Epidermal melanocyte (primary cell): ENCODE data around the gene CHCHD10.
"Not testable (repeated sequence)": the region's sequence is repeated elsewhere in the genome, so short reads cannot be mapped to it uniquely, and the experiment has no call there.

Experiments used
- DNase-seq: peaks from one replicate; pipeline ENCODE4 v3.0.0; 2011; ENCODE audit warnings: low spot score; ENCODE audit not compliant: insufficient read length

Gene CHCHD10

DNA sequence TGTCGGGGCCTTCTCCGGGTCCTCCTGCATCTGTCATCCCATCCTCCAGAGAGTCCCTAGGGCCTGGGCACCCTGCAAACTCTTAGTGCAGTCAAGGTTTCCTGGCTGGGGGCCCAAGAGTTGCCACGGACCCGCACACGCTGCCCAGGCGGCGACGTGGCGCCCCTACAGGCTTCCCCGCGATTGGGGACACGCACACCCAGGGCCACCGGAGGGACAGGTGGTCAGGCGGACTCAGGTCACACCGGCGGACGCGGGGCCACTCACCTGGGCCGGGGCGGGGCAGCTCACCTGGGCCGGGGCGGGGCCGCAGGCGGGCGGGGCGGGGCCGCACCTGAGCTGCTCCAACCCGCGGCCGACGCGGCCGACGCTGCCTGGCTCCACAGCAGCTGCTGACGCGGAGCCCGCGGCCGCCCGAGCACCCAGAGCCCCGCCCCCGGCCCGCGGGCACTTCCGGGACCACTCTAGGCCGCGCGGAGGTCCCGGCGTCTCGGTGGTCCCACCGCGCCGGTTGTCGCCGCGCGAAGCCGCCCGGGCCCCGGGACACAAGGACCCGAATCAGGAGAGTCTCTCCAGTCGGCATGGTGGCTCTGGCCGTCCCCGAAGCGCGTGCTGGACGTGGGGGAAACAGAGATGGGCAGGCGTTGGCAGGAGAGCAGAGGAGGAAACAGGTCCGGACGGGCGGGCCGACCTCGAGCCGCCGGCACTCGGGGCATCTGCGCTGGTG lies 16.9 kb downstream of the CHCHD10 start, which contains the start of gene ZNF70:
TSS of gene ZNF70 (minus strand) at position 399 of the 727 bp plus-strand sequence. CDS start 5,972 bp downstream, outside the sequence.
- peak; percentile 82 for DNase-seq

DNA sequence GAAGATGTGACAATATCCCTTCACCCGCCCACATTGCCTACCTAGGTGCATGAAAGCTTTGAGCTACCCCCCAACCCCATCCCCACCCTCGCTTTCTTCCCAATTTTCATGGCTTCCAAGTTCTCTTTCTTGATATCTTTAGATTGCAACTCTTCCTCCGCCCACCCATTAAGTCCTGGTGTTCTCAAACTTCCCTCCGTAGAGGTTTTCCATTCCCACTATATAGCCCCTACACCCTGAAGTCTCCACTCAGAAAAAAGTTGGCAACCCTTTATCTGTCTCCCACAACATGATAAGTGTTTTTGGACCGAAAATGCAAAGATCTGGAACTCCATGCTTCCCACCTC lies 17.4 kb downstream of the CHCHD10 start:
- DNase-seq, result no peak

DNA sequence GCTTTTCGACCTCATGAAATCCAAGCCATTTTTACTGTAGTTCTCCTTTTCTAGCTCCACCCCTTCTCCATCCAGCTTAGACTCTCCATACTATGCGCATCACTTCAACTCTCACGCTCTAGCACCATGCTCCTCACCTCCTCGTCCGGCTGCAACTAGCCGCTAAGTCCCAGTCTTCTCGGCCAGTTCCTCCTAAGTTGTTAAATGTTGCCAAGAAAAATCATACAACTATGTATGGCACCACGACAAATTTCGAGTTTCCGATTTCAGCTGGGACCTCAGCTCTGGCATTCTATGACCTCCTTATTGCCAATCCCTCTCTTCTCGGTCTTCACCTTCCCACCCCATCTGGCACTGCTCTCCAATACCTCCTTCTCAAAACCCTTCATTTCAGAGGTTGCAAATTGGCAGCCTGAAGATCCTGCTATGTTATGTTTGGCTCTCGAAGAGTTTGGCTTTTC lies 17.9 kb downstream of the CHCHD10 start:
- no peak for DNase-seq

GRCh38 chr22:23745791-23746190 lies 22.0 kb downstream of the CHCHD10 start:
- no peak for DNase-seq

DNA sequence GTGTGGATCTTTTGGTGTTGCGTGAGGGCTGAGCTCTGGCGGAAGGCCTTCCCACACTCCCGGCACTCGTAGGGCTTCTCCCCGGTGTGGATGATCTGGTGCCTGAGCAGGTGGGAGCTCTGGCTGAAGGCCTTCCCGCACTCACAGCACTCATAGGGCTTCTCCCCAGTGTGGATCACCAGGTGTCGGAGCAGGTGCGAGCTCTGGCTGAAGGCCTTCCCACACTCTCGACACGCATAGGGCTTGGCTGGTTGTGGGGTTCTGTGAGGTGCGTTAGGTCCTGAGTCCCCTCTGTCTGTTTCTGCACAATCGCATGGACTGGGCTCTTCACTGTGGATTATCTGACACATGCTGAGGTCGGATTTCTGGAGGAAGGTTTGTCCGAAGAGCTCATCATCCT lies 23.3 kb downstream of the CHCHD10 start:
- DNase-seq, result no peak

DNA sequence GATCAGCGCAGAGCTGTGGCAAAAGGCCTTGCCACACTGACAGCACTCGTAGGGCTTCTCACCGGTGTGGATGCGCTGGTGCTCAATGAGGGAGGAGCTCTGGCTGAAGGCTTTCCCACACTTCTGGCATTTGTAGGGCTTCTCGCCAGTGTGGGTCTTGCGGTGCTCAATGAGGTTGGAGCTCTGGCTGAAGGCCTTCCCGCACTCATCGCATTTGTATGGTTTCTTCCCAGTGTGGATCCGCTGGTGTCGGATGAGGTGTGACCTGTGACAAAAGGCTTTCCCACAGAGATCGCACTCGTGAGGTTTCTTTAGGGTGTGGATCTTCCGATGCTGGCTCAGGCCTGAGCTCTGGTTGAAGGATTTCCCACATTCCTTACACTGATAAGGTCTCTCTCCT lies 23.8 kb downstream of the CHCHD10 start:
- no peak for DNase-seq

DNA sequence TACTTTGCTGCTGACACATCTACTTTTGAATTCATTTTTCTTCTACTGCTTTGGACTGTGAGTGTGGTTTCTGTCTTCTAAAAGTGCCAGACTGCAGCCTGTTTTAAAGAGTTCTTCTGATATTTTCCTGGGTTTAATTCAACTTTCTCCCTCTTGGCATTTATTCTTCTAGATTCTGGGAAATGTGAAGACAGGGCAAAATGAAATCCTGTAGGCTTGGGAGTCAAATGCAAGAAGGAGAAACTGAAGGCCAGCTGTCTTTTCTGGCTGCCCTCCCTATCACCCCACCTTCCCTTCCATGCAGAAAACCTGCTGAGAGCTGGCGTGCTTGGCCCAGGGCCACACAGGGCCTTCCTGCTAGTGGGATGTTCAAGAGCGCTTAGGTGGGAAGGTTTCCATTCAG lies 24.5 kb downstream of the CHCHD10 start:
- no peak for DNase-seq

DNA sequence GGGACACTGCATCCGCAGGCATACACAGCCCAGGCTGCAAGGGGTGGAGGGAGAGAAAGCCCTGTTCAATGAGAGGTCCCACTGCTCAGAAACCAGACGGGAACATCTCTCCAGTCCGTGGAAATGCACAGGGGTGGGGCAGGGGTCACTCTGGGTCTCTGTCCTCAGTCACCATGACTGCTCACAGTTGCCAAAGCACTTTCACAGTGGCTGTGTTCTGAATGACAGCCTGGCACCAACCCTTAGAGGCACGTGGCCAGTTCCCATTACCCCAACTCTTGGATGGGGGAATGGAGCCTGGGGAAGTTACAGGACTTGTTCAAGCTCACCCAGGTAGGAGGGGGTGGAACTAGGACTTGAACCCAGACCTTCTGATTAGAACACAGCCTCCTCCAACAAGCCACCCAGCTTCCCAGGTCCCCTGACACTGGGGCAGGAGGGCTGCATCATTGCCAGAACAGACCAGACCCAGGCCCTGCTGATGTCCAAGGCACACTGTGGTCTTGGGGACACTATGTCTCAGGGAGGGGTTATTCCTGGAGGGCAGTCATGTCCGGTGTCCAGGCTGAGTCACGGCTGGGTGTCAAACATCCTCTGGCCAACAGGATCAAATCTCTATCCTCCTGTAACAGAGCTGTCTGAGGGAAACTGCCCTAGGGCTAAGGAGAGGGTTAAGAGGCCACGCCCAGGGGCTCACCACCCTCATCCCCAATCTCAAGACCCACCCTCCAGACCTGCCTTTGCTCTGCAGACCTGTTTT lies 25.1 kb downstream of the CHCHD10 start:
- DNase-seq, result no peak

- no peak for DNase-seq
These were observed 30.1 kb downstream of the CHCHD10 start for GRCh38 chr22:23737696-23738095.

- not testable (repeated sequence) for DNase-seq
These were observed 39.7 kb downstream of the CHCHD10 start for GRCh38 chr22:23728108-23728507.

DNA sequence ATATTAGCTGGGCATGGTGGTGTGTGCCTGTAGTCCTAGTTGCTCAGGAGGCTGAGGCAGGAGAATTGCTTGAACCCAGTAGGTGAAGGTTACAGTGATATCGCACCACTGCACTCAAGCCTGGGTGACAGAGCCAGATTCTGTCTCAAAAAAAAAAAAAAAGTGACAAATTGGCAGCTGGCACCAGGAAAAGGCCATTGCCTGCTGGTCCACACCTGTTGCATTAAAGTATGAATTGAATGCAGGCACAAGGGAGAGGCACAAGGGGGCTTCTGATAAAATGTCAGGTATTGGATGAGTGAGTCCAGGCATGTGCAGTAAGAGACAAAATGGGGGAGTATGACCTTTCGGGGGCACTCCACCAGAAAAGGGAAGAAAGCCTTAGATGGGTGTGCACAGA lies 45.0 kb downstream of the CHCHD10 start:
- no peak for DNase-seq

- no peak for DNase-seq
These were observed 45.6 kb downstream of the CHCHD10 start for GRCh38 chr22:23722160-23722559.

GRCh38 chr22:23720855-23721254 lies 46.9 kb downstream of the CHCHD10 start:
- DNase-seq, result no peak

DNA sequence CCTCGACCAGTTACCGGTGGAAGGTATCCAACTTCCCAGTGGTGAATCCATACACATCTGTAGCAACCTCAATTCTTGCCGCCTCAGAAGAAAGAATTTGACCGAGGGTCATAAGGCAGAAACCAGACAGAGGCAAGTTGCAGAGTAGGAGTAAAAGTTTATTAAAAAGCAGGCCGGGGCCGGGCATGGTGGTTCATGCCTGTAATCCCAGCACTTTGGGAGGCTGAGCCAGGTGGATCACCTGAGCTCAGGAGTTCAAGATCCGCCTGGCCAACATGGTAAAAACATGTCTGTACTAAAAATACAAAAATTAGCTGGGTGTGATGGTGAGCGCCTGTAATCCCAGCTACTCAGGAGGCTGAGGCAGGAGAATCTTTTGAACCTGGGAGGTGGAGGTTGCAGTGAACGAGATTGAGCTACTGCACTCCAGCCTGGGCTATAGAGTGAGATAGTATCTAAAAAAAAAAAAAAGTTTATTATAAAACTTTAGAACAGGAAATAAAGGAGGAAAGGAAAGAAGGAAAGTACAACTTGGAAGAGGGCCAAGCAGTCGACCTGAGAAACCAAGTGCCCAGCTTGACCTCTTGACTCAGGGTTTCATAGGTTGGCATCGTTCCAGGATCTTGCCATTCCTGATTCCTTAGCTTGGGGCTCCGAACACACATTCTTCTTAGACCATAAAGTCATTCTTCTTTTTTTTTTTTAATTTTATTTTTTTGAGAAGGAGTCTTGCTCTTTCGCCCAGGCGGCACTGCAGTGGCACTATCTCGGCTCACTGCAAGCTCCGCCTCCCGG lies 49.2 kb downstream of the CHCHD10 start:
- no peak for DNase-seq

GRCh38 chr22:23716811-23717801 lies 50.7 kb downstream of the CHCHD10 start:
- peak; percentile 84 for DNase-seq
